Left cardiac atrium (tissue), 4 donors: ENCODE measurements around the gene ZNF740. TPM values are rescaled to one million over a fixed set of nuclear protein-coding genes. Genes with fewer than 3 reads are reported as not detected.
A peak's percentile ranks its signal among the peaks of the same experiment; 100 is the strongest.

ENCODE experiments used
- ATAC-seq, 2 donors: fragments of 200-7000 bp; cut with Tn5 transposase; one replicate each; pipeline ENCODE4 v1.9.1; 2020; ENCODE audit warnings: mild to moderate bottlenecking in 2 of 2, moderate library complexity in 2 of 2
- DNase-seq: peaks from one replicate; pipeline ENCODE4 v3.0.0-alpha.2; 2020
- intact Hi-C, 2 donors: fragments of 100-400 bp; cut with DNase I; formaldehyde crosslinking; loops; one replicate each; pipeline versions ENCODE4 v1.14.1 to v1.15.1; 2022 to 2023
- total RNA-seq, 2 donors: library from RNA; stranded (reverse); fragmentation: NEBNext Ultra II Directional; extraction: Animal tissue kit (Norgen Biotek cat#: 25700); gene quantifications; one replicate each; pipeline ENCODE4 v1.2.1, GENCODE V29; 2021
- donor health status: DM: no; HTN: yes; CAD: no.
- donor health status: DM: no; HTN: yes; CAD: no; lungs with severe emphysema.
- donor health status: DM: yes; HTN: yes; CAD: no.
- donor health status: Dilated cardiomyopathy.

The ZNF740 gene
- total RNA-seq, 2 donors from 2014 or later: 19.0 to 20.0 TPM

DNA sequence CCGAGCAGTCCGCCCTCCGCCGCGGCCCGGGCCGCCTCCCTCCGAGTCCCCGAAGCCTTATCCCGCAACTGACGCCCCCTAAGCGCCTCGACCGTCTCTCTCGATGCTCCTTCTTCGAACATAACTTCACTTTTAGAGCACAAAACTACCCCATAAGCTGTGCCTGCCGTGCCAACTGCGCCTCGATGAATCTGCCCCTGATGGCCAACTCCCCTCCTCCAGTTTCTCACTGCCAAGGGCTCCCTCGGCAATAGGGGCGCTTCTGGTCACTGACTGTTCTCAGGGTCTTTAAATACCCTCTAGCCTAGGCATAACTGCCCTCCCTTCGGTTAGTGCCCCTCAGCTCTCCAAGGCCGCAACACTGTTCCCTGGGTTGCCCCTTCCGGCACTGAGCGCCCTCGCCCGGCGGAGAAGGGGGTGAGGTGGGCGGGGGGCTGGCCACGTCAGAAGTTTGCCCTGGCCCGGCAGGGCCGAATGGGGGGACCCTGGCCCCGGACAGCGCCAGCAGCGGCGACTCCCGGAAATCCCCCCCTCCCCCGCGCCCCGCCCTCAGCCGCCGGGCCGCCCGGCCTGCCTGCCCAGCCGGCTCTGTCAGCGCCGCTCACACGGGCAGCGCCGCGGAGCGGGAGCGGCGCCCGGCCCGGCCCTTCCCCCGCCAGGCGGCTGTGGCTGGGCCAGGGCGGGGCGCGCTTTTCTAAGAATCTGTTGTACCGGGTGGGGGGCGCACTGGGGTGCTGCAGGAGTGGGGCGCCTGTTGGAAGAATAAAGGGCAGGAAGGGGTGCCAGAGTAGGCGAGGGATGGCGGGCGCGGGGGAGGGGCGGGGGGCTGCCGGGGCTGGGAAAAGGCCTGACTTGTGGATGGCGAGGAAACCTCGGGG, 40.9 kb downstream of the ZNF740 start:
- ATAC-seq: peak; percentile 63 to 66
- intact Hi-C loops: loop anchor here in 1 of 2 donors (5.0 kb wide), 1 partner anchor 46 kb away; the partner anchor contains the start of gene ESPL1
- DNase-seq: peak; percentile 79

DNA sequence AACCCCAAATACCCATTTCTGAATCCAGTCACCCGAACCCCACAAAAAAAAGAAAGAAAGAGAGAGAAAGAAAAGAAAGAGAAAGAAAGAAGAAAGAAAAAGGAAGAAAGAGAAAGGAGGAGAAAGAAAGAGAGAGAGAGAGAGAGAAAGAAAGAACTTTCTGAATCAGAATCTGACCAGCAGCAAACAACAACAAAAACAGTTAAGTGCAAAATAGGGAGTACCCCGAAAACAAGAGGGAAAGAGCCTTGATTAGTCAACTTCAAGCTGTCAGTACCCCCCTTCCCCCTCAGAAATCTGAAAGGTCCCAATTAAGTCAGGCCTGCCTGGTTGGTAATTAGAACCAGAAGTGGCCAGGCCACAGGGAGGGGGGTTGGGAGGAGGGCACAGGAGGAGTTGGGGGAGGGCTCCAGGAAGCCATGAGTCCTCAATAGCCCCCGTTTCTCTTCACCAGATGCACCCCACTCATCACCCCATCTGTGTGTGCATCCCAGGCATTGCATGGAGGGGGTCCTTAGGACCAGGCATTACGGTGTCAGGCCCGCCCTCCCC, 41.7 kb downstream of the ZNF740 start:
- DNase-seq (no peak), ATAC-seq (no peak)
- intact Hi-C loops: loop anchor here in 1 of 2 donors (5.0 kb wide), 1 partner anchor 45 kb away; the partner anchor contains the start of gene ESPL1

DNA sequence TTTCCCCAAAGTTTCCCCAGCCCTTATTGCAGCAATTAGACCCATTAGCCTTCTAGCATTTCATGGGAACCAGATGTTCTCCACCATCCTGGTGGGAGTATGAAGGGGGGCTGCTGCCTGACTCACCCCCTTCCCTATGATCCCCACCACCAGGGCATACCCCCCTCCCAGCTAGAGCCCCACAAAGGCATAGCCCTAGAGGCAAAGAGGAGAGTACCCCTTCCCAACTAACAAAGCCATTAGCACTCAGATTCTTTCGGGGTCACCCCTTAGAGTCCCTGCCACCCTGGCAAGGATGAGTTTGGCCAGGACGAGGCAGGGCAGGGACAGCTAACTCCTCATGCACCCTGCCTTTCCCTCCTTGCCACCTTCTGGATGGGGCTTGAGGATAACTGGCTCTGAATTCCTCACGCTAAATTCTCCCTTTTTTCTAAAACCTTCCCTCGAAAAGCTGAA, 42.3 kb downstream of the ZNF740 start:
- ATAC-seq (no peak), DNase-seq (no peak)
- intact Hi-C loops: loop anchor here in 1 of 2 donors (5.0 kb wide), 1 partner anchor 44 kb away; the partner anchor contains the start of gene ESPL1

DNA sequence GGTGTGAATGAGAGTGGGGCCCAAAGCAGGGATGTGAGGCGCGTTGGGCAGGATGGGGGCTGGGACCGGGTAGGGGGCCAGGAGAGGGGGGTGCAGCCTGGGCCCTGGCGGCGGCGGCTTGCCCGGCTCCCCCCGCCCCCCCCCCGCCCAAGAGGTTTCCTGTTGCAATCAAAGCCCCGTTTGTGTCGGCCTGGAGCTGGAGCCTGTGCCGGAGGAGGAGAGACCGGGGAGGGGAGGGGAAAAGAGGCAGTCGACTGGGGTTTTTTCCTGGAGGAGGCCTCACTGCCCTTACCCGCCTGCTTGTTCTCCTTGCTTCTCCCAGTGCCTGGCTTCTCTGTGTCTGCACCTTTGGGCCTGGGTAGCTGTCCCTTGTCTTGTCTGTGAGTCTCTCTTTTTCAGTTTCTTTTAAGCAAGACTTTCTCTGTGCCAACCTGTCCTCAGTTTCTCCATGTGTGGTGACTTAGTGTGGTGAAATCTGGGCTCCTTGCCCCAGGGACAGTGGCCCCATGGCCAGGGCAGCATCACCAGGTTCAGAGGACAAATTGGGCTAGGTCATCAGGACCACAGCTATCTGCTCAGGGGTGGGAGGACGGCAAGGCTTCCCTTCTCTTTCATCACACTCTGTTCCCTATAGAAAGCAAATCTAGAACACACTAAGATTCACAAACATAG, 43.0 kb downstream of the ZNF740 start:
- DNase-seq (peak; percentile 62), ATAC-seq (no peak)
- intact Hi-C loops: loop anchor here in 1 of 2 donors (5.0 kb wide), 1 partner anchor 44 kb away; the partner anchor contains the start of gene ESPL1

DNA sequence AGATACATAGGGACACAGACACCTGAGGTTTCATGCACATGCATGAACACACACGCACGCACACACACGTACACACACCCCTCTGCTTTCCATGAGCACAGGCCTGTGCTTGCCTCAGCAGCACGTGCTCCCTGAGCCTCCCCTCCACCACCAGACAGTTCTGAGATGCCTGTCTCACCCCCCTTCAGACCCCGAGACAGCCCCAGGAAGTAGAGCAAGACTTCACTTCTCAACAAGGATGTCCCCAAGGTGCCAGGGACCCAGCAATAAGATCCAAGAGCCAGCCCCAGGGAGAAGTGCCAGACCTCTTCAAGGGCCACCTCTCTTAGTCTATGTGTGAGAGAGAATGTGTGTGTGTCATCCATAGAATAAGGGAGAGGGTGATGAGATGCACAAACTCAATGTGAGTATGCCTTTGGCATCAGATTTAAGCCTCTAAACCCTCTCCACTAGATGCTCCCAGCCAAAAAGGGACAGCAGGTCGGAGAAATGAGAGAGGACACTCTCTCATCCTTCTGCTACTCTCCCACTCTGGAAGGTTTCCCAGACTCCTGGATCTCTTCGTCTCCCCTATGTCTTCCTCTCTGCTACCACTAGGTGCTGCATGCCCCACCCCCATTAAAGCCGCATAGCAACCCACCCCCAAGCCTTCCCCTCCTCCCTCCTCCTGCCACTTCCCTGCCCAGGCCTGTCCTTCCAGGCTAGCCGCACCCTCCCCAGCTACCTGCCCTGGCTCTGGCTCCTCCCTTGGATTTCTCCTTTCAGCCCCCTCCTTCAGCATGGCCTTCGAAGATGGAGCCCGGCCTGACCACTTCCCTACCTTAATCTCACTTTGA, 43.8 kb downstream of the ZNF740 start:
- intact Hi-C loops: loop anchor here in 1 of 2 donors (5.0 kb wide), 1 partner anchor 43 kb away; the partner anchor contains the start of gene ESPL1
- no peak for DNase-seq
- ATAC-seq: no peak

DNA sequence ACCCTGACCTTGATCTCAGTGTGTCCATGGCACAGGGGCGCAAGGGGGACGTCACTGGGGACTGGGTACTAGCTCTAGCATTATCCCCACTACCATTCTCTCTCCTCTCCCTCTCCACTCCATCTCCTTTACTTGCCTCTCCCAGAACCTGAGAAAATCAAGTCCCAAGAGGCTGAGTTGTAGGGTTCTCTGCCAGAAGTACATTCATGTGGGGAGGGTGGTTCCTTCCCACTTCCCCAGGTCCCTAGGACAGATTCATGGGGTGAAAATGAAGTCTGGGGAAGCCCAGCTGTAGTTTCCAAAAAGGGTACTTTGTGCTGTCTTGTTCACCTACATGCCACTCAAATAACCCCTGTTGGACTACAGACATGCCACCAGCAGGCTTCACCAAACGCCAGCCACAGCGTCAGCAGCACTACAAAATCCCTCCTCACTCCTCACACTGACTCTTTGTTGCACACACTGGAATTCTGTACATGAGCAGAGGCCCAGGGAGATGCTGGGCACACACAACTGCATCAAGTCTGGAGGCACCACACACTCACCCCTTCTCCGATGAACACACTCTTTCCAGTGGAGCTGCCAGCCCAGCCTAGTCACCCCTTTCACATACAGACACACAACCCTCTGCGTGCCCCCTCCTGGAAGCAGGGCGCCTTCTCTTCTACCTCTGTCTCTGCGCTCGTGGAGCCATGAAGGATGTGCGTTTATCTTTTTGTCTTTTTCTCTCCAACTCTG, 44.5 kb downstream of the ZNF740 start:
- intact Hi-C loops: loop anchor here in 1 of 2 donors (5.0 kb wide), 1 partner anchor 42 kb away; the partner anchor contains the start of gene ESPL1
- DNase-seq (no peak), ATAC-seq (no peak)

DNA sequence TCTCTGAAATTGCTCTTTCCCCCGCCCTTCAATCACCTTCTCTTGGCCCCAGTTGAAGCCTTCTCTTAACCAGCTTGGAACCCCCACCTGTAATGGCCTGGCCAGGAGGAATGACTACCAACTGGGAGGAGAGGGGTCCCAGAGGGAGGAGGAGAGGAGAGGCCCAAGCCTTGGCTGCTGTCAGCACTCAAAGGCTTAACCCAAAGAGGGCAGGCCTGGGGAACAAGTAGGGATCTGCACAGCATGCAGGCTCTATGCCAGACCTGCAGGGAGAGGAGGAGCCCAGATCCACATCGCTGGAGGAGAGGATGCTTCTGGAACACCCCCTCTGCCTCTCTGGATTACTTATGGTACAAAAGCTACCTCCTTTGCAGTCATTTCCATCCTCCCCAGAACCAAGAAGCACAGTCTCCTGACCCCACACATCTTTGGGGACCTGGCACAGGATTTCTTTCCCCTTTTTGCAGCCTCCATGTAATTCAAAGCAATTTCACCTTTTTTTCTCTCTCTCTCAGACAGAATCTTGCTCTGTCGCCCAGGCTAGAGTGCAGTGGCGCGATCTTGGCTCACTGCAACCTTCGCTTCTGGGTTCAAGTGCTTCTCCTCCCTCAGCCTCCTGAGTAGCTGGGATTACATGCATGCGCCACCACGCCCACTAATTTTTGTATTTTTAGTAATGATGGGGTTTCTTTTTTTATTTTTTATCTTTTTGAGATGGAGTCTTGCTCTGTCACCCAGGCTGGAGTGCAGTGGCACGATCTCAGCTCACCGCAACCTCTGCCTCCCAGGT, 45.3 kb downstream of the ZNF740 start:
- DNase-seq: no peak
- intact Hi-C loops: no loop called here
- no peak for ATAC-seq

DNA sequence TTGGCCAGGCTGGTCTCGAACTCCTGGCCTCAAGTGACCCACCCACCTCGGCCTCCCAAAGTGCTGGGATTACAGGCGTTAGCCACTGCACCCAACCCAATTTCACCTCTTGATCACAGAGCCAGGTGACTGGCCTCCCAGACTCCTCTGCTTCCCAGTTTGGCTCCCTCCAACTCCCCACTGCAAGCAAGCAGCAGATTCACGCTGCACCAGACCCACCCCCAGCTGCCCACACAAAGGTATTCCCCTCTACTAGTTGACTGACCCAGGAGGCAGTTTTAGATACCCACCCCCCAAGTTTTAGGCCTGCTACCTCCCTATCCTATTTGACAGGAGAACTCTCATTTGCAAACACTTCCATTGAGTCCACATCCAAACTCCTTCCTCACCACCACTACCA, 46.3 kb downstream of the ZNF740 start:
- intact Hi-C loops: no loop called here
- DNase-seq (no peak), ATAC-seq (no peak)

DNA sequence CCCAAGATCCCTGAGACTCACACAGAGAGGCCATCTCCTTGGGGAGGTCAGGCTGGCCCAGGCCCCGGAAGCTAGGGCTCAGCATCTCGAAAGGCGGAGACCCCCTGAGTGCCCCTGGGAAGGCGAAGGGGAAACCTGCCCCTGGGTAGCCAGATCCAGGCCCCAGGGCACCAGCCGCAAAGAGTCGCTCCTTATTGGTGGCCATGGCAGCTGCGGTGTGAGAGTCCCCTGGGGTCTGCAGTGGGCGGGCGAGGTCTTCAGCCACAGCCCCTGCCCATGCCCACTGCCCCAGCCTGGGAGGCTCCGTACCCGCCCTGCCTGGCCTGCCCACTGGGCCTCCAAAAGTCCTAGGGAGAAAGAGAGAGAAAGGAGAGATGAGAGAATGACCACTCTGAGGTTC, 46.8 kb downstream of the ZNF740 start:
- ATAC-seq (no peak), DNase-seq (no peak)
- intact Hi-C loops: no loop called here

DNA sequence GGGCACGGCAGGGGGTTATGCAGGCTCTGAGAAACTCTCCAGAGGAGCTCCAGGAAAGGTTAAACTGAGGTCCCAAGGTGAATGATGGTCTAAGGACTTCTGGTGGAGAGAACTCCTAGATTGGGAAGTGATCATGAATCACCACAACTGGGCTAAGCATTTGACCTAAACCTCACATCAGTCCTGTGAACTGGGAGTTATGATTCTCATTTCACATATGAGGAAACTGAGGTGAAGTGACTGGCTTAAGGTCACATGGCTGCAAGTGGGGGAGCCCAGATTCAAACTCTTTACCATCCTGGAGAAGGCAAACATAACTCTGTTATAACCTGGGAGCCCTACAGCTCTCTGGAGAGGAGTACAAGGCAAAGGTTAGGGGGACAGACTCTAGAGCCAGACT, 47.3 kb downstream of the ZNF740 start:
- ATAC-seq (no peak), DNase-seq (no peak)
- intact Hi-C loops: no loop called here

DNA sequence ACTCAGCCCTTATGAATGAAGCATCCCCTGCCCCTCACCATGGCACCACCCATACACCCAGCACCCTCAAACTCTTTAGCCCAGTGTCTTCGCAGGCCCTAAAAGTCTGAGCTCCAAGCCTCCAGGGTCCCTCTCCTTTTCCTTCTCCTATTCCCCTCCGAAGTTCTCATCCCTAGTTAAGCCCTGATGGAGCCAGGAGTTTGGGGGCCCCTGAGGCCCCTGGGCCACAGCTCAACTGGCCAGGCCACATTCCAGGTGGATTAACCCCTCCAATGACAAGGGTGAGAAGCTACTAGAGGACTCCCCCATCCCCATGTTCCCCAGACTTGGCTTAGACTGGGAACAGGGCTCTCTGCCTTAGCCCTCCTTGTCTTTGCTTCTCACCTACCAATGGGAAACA, 48.9 kb downstream of the ZNF740 start:
- peak; percentile 4 for DNase-seq
- intact Hi-C loops: no loop called here
- ATAC-seq: no peak

DNA sequence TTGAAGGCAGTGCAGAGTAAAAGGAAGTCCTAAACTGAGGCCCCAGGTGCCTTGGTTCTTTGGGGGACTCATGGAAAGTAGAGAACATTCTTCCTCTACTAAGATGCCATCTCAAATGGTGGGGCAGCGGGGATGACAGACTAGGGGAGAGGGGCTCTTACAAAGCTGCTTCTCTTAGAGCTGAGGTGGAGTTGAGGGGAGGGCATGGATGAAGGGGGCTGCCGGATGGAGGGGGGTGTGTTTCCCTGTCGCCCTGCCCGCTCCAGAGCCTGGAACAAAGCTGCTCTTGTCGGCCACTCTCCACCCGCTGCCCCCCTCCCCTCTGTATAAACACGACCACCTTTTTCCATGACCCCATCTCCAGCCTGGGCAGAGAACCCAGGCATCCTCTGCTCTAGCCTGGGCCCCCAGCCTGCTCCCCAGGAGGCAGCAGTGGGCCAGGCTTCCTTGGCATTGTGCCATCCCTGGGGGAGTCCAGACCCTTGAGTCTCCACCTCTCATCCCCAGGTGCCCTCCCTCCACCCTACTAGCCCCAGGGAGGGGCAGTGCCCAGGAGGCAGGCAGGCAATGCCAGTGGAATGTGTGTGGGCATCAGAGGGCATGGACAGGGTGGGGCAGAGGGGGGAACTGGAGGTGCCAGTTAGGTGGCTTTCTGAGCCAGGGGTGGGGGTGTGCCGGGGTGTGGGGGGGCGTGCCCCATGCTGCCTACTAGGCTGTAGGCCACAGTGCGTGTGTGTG, 49.8 kb downstream of the ZNF740 start:
- DNase-seq: peak; percentile 22

DNA sequence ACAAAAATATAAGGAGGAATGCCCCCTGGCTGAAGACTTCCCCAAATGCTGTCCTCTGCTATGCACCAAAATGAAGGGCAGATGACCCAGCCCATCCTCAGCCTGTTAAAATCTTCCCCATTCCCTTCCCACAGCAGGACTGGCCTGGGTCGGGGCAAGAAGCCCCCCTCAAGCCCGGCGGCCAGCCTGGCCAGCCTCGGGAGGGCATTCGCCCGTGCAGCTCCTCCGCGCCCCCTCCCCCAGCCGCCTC, 51.1 kb downstream of the ZNF740 start:
- no peak for DNase-seq
- intact Hi-C loops: no loop called here
- no peak for ATAC-seq

More for the DNA sequence above, 49.8 kb downstream of the ZNF740 start:
- intact Hi-C loops: no loop called here
- no peak for ATAC-seq

DNA sequence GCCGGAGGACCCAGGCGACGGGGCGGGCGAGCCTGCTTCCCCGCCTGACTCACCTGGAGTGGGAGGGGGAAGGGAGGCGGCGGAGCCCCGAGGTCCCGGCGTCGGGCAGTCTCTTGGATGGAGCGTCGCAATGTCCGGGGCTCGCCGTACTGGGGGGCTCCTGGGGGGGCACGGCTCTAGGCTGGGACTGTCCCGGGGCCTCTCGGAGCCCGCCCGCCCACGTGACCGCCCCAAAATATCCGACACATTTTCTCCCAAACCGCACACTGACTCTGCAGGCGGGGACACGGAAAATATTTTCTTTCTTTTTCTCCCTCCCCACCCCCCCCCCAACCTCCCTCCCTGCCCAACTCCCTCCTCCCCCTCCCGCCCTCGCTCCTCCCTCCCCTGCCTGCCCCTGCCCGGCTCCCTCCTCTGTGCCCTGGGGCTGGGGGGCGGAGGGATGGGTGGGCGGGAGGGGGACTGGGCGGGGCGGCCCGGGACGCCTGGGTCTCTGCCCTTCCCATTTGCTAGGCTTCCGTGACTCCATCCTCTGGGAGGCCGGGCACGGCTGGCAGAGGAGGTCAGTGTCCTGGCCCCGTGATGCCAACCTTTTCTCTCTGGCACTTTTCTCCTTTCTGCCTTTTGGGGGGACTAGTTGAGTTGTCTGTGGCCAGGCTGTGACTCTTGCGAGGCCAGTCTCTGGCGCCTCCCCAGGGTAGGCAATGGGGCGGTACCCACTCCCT, 51.6 kb downstream of the ZNF740 start, which contains the start of gene RARG:
Gene RARG (minus strand): TSS at position 289 of the 725 bp plus-strand sequence. CDS start 4,664 bp downstream, outside the sequence.
- DNase-seq: peak; percentile 57
- peak; percentile 69 to 83 for ATAC-seq
- intact Hi-C loops: no loop called here

DNA sequence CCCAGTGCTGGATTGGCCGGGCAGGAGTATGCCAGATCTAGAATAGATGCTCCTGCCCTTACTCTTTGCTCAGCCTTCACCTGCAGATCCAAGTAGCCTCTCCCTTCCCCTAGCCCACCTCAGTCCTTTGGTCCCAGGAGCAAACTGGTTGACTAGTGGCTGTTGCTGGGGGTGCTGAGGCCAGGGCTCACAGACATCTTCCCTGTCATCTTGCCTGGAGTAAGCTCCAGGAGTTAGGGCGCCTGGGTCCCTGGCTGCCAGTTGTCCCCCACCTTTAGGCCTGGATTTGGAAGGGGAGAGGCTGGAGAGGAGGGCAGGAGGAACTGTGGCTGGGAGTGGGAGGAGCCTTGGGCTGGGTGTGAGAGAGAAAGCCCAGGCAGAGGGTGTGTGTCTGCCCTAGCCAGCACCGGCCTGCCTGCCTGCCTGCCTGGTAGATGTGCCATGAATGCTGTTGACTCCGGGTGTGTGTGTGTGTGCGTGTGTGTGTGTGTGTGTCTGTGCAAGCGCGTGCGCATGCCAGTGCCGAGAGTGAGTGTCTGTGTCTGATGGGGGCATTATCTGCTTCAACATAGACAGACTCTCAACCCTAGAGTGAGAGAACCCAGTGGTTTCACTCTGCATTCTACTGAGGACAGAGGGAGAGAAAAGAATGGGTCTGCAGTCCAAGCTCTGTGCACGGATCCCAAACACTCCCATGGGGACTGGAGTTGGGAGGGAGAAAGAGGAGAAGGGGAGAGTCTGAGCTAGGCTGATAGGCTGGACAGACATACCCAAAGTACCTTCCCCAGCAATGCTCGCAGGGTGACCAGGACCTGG, 52.3 kb downstream of the ZNF740 start:
- peak; percentile 72 for DNase-seq
- ATAC-seq: peak; percentile 83
- intact Hi-C loops: no loop called here
